GM21619 (cell line): ENCODE results near the gene ACTN2.

Source experiments
- ATAC-seq: cut with Tn5 transposase; IDR thresholded peaks from one replicate; pipeline ENCODE4 v1.9.1; 2021; ENCODE audit not compliant: unreplicated experiment

The ACTN2 gene

DNA sequence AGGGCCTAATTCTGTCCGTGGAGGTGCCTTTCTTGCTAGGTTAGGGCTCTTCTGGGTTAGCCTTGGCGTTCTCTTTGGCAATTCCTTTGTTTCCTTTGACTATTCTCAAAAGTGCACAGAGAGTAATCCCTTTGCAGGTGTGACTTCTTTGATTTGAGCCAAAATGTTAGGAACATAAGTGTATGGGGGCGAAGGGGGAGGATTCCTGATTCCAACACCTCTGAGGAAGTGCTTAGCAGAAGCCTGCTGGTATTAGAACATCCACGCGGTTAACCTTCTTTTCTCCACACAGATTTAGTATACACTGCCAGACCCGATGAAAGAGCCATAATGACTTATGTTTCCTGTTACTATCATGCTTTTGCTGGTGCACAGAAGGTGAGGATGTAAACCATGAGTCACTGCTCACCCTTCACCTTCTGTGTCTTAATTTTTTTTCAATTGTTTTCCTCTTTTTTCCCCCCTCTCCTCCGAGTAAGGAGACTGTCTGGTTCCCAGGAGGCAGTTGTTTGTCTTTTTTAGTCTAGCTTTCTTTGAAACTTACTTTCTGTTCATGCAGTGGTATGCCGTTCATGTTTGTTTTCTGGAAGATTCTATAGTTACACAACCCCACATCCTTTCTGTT is 48.0 kb downstream of the ACTN2 start:
- peak; percentile 59 for ATAC-seq

DNA sequence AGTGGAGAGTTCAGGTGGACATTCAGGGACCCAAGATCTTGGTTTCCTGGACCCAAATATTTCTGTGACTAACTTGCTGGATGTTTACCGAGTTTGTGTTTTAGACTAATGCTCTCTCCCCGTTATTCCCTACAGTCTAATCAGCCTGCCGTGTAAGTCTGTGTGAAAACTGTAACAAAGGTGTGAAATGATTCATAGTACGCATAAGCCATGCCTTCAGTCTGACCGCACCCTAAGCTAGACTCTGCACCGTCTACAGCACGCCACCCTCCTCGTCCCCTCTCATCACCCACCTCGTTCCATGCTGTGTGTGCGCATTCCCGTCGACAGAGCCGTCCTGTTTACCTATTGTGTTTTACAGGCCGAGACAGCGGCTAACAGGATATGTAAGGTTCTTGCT is 50.5 kb downstream of the ACTN2 start:
- ATAC-seq: no peak

DNA sequence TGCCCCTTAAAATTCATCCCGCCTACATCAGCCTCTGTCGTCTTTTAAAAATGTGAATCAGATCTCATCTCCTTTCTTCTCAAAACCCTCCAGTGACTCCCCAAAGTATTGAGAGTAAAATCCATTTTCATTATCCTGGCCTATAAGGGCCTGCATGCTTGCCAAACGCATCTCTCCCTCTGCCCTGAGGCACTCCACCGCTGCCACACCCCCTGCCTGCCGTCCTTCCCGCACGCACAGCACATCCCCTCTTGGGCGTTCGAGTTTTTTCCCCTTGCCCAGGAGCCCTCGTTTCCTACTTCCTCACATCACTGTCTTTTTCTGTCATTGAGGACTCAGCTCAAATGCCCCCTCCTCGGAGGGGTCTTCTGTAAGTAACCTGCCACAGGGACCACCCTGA is 55.5 kb downstream of the ACTN2 start:
- no peak for ATAC-seq

DNA sequence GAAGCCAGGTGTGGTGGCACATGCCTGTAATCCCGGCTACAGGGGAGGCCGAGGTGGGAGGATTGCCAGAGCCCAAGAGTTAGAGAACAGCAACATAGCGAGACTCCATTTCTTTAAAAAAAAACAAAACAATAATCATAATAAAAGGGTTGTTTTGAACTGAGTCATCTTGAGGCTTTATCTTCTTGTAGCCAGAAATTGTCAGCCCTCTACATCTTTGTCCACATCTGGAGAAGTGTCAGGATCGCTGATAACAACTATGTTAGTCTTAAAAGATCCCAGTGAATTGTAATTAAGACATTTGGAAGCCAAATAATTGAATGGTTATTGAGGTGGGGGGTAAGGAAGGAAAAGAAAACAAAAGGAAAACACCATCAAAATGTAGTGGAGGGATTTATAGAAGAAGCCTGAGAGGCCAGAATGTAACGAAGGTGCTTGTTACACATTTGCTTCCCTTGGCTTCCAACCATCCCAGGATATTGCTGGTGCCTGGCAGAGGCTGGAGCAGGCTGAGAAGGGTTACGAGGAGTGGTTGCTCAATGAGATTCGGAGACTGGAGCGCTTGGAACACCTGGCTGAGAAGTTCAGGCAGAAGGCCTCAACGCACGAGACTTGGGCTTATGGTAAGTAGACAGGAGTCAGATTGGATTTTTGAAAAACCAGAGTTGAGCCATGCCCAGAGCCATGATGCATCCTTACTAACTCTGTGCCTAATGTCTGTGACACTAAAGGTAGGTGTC is 56.3 kb downstream of the ACTN2 start:
- no peak for ATAC-seq

DNA sequence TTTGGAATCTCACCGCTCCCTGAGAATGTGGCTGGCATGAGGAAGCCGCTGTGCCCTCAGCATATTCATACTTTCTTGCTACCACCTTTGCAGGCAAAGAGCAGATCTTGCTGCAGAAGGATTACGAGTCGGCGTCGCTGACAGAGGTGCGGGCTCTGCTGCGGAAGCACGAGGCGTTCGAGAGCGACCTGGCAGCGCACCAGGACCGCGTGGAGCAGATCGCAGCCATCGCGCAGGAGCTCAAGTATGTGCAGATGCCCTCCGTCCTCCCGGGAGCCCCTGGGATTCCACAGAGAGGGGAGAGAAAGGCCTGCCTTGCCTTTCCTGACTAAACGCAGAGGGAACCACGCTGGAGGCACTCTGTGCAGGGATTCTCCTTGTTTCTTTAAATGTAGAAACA is 58.2 kb downstream of the ACTN2 start:
- no peak for ATAC-seq

DNA sequence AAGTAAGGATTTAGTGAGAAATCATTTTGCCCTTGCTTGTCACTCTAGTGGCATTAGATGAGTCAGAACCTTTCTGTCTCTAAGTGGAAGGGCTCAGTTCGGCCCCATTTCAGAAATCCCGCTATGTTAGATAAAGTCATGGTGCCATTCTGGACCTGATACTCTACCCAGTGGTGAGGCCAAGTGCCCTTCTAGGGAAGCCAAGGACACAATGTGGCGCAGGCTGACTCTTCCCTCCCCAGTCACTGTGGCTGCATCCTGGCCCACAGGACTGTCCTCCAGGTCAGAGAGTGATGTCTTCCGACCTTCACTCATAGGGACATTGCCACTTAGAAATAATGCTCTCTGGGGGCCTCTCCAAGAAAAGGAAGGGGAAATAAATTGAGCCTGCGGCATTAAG is 60.5 kb downstream of the ACTN2 start:
- ATAC-seq: no peak

DNA sequence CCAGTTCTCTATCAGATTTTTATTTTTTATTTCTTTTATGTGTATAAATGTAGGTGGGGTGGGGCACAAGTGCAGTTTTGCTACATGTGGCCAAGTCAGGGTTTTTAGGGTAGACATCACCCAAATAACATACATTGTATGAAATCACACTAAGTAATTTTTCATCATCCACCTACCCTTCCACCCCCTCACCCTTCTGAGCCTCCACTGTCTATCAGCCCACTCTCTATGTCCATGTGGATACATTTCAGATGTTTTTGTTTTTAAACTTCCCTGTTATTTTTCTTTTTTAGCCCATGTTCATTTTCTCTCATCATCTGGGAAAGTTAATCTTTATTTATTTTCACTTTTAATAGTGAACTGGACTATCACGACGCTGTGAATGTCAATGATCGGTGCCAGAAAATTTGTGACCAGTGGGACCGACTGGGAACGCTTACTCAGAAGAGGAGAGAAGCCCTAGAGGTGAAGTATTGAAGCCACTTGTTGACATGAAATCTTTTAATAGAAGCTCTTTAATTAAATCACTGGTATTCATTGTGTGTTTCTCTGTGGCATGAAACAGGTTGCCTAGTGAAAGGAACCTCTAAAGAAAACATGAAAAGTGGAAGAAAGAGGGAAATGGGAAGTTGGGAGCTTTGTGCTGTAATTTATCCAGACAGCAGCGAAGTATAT is 61.1 kb downstream of the ACTN2 start:
- no peak for ATAC-seq

- ATAC-seq: no peak
These were observed 62.1 kb downstream of the ACTN2 start for GRCh38 chr1:236748268-236748870.

GRCh38 chr1:236750928-236751327 is 64.6 kb downstream of the ACTN2 start:
- ATAC-seq: no peak

DNA sequence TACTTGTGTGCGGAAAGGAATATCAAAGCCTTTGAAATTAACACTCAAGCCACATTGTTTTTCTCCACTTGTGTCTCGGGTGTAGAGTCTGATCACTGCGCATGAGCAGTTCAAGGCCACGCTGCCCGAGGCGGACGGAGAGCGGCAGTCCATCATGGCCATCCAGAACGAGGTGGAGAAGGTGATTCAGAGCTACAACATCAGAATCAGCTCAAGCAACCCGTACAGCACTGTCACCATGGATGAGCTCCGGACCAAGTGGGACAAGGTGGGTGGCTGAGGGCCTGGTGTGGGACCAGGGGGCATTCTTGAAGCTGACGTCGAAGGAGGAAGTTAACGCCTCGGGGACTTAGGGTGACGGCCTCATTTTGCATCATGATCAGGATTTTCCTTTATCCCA is 65.1 kb downstream of the ACTN2 start:
- ATAC-seq: no peak

DNA sequence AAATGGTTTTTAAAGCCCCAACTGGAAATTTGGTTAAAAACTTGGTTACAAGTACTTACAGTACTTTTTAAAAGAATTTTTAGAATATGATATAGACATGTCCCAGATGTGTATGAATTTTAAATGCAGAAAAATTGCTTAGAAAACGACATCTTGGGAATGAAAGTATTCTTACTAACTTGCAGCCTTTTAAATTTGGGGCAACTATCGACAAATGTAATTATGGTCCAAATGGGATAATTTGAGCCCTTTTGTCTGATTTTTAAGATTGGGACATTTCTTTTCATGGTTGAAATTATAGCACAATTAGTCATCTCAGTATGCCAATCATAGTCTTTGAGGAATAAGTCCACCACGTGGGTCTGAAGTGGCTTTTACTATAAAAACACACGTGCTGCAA is 65.6 kb downstream of the ACTN2 start:
- no peak for ATAC-seq

DNA sequence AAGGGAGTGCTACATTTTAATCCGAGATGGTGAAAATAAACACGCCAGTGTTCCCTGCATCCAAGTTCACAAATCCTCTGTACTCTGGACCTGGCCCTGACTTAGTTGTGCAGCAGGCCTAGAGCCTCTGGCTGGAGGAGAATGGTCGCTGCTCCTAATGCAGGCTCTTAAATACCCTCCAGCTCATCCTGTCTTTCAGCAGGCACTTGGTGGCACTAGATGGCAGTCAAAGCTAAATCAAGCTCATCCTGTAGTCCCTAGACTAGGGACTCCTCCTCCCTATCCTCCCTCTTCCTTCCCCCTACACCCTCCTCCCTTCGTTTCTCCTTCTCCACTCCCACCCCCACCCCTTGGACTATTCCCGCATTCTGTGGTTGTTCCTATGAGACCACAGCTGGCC is 67.2 kb downstream of the ACTN2 start:
- no peak for ATAC-seq

DNA sequence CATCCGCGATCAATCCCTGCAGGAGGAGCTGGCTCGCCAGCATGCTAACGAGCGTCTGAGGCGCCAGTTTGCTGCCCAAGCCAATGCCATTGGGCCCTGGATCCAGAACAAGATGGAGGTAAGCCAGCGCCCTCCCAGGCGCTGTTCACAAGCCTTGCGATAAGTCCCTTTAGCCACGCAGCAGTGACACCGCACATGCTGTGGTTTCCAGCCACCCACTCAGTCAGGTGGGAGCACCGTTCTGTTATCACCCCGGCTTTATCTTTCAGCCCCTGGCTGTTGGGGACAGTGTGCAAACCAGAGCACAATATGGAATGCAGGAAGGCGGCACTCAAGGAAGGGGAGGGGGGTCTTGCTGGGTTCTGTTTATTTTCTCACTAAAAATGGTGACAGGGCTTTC is 67.7 kb downstream of the ACTN2 start:
- ATAC-seq: no peak

DNA sequence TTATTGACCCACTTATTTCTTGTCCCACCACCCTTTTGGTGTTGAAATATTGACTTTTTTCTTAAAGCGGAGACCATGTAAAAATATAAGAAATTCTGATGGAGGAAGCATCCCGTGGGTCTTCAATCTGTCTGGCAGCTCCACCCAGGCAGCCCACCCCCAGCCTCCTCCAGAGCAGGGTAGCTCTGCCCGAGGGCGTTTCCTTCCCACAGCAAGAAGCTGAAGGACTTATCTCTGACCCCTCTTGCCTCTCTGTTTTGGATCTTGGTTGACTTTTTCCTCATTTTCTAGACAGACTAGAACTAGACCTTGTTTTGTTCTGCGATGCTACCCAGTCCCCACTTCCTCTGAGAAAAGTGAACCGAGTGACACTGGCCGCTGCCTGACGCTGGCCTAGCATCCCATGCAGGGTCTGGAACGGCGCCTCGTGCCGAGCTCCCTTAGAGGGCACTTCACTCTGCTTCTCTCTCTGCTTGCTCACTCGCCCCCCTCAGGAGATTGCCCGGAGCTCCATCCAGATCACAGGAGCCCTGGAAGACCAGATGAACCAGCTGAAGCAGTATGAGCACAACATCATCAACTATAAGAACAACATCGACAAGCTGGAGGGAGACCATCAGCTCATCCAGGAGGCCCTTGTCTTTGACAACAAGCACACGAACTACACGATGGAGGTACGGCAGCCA is 68.4 kb downstream of the ACTN2 start:
- ATAC-seq: no peak

DNA sequence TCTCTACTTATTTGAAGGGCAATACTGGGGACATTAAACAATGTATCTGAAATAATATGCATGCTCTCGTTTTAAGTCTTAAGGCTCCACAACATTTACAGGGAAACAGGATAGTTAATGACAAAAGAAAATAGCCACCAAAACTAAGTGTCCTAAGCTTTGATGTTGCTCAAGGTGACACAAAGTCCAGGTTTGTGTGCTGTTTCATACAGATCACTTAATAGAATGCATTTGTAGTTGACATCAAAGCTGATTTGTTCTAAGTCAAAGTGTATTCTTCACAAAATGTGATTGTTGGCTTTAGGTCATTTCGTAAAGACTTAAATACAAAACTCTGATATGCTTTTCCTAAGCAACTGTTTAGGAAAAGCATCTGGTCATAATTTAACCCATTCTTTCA is 71.3 kb downstream of the ACTN2 start:
- no peak for ATAC-seq

GRCh38 chr1:236759252-236759859 is 73.1 kb downstream of the ACTN2 start:
- ATAC-seq: no peak

GRCh38 chr1:236760480-236760879 is 74.2 kb downstream of the ACTN2 start:
- no peak for ATAC-seq

- no peak for ATAC-seq
These were observed 74.7 kb downstream of the ACTN2 start for GRCh38 chr1:236760986-236761385.

- ATAC-seq: no peak
These were observed 75.3 kb downstream of the ACTN2 start for GRCh38 chr1:236761397-236762132.

- no peak for ATAC-seq
These were observed 76.1 kb downstream of the ACTN2 start for GRCh38 chr1:236762410-236762809.
